GM06990 (cell line): Measurements from ENCODE around the gene CDK1.

ENCODE experiments used
- DNase-seq: peaks from one replicate; pipeline ENCODE4 v3.0.0-alpha.2; 2011; ENCODE audit not compliant: insufficient read length; ENCODE audit errors: extremely low read depth
- H3K27me3 ChIP-seq: replicated peaks from 2 replicates; pipeline ENCODE4 v1.6.0; 2011; ENCODE audit warnings: low read length; ENCODE audit not compliant: control insufficient read depth, insufficient read depth
- H3K36me3 ChIP-seq: 2 replicates; pipeline ENCODE4 v1.5.1; 2011; ENCODE audit warnings: low read length; ENCODE audit not compliant: control insufficient read depth, insufficient read depth
- H3K4me3 ChIP-seq: replicated peaks from 2 replicates; pipeline ENCODE4 v1.5.1; 2011; ENCODE audit warnings: low read depth, mild to moderate bottlenecking, control low read depth, low read length
- CTCF ChIP-seq: IDR thresholded peaks from 2 replicates; pipeline ENCODE4 v1.5.1; 2011; ENCODE audit warnings: low read length, control low read depth, mild to moderate bottlenecking, inconsistent platforms; ENCODE audit not compliant: insufficient read depth, poor library complexity, severe bottlenecking

CDK1 gene

GRCh38 chr10:60778214-60778970 lies at the start of gene CDK1:
Gene CDK1, plus strand, starts transcription at chr10:60778478. Its CDS starts 1,688 bp downstream, at chr10:60780166.
- Histone ChIP-seq H3K27me3 (no peaks in the 10 kb centered on the region), H3K4me3 (peak within 1 kb of the TSS; percentile 94), H3K36me3 (no peaks in the 10 kb centered on the region)
- peak; percentile 91 for DNase-seq
- no peak for TF ChIP-seq CTCF

GRCh38 chr10:60729106-60729505 lies 49.2 kb upstream of the CDK1 start:
- no peak for DNase-seq
- peaks cover 2% of the 10 kb centered on the region for H3K27me3 ChIP-seq
- no peaks in the 10 kb centered on the region for H3K36me3 ChIP-seq
- no peak for TF ChIP-seq CTCF
- no peak overlapping the region for H3K4me3 ChIP-seq

GRCh38 chr10:60731134-60731885 lies 47.0 kb upstream of the CDK1 start:
- peaks cover 2% of the 10 kb centered on the region for H3K27me3 ChIP-seq
- H3K4me3 ChIP-seq: peak overlapping the region; percentile 65
- TF ChIP-seq CTCF: no peak
- no peaks in the 10 kb centered on the region for H3K36me3 ChIP-seq
- peak; percentile 21 for DNase-seq

GRCh38 chr10:60732198-60732806 lies 46.0 kb upstream of the CDK1 start:
- no peak for DNase-seq
- H3K27me3 ChIP-seq: peaks cover 2% of the 10 kb centered on the region
- no peaks in the 10 kb centered on the region for H3K36me3 ChIP-seq
- peak overlapping the region; percentile 65 for H3K4me3 ChIP-seq
- TF ChIP-seq CTCF: no peak

GRCh38 chr10:60732807-60733516 lies 45.3 kb upstream of the CDK1 start:
- peak; percentile 30 for DNase-seq
- TF ChIP-seq CTCF: no peak
- peaks cover 2% of the 10 kb centered on the region for H3K27me3 ChIP-seq

More at GRCh38 chr10:60732807-60733516, 45.3 kb upstream of the CDK1 start:
- Histone ChIP-seq H3K36me3 (no peaks in the 10 kb centered on the region), H3K4me3 (peak overlapping the region; percentile 65)
